ENCODE data around the gene TRIM41.

TRIM41 gene

GRCh38 chr5:181220178-181220515 is 2.9 kb upstream of the TRIM41 start:
- ChIA-PET CTCF (interaction anchor here (1.0 kb wide), 1 partner anchor 36 kb away, joined by 3 read pairs; no protein-coding TSS in a partner anchor), POLR2A (interaction anchor here (1.0 kb wide), 1 partner anchor 14 kb away, joined by 4 read pairs; no protein-coding TSS in a partner anchor)
- DNase-seq (ENCODE audit: low read depth, low spot score) = no peak
- no peak overlapping the region for H3K4me3 ChIP-seq (ENCODE audit: low read depth, low read length)
- no peak for TF ChIP-seq CTCF (IDR thresholded peaks at IDR 0.05; ENCODE audit: insufficient read depth, low read length, missing control alignments)

- CTCF ChIA-PET = interaction anchor here (1.9 kb wide), 1 partner anchor 34 kb away, joined by 7 read pairs; no protein-coding TSS in a partner anchor
- POLR2A ChIA-PET = interaction anchor here (1.0 to 2.6 kb wide), 5 partner anchors 13 to 39 kb away, joined by 4 to 14 read pairs (median 6); no protein-coding TSS in a partner anchor
- peak overlapping the region; percentile 21; the same call in 1 of the 2 replicates for H3K4me3 ChIP-seq (ENCODE audit: low read depth, low read length)
Measured at GRCh38 chr5:181221105-181221791, 1.8 kb upstream of the TRIM41 start.

GRCh38 chr5:181221792-181222629 is 1.1 kb upstream of the TRIM41 start:
- ChIA-PET CTCF (interaction anchor here (1.0 to 1.9 kb wide), 3 partner anchors 15 to 38 kb away, joined by 3 to 7 read pairs (median 4); no protein-coding TSS in a partner anchor), POLR2A (interaction anchor here (0.8 to 5.5 kb wide), 11 partner anchors 13 to 38 kb away, joined by 3 to 40 read pairs (median 6); partner anchors contain the start of genes RACK1 and TRIM7)
- TF ChIP-seq CTCF (IDR thresholded peaks at IDR 0.05; ENCODE audit: insufficient read depth, low read length, missing control alignments) = no peak
- H3K4me3 ChIP-seq (ENCODE audit: low read depth, low read length) = peak overlapping the region; percentile 96
- DNase-seq (ENCODE audit: low read depth, low spot score) = peak; percentile 91

More at GRCh38 chr5:181221105-181221791, 1.8 kb upstream of the TRIM41 start:
- no peak for TF ChIP-seq CTCF (IDR thresholded peaks at IDR 0.05; ENCODE audit: insufficient read depth, low read length, missing control alignments)
- no peak for DNase-seq (ENCODE audit: low read depth, low spot score)

GRCh38 chr5:181222630-181223057 is 437 bp upstream of the TRIM41 start:
- peak overlapping the region; percentile 96 for H3K4me3 ChIP-seq (ENCODE audit: low read depth, low read length)
- no peak for DNase-seq (ENCODE audit: low read depth, low spot score)
- TF ChIP-seq CTCF (IDR thresholded peaks at IDR 0.05; ENCODE audit: insufficient read depth, low read length, missing control alignments) = no peak
- CTCF ChIA-PET = interaction anchor here (1.0 to 1.9 kb wide), 3 partner anchors 16 to 37 kb away, joined by 3 to 7 read pairs (median 4); no protein-coding TSS in a partner anchor
- POLR2A ChIA-PET = interaction anchor here (0.8 to 5.5 kb wide), 14 partner anchors 12 to 50 kb away, joined by 3 to 40 read pairs (median 5); partner anchors contain the start of genes RACK1 and TRIM7

GRCh38 chr5:181223729-181224389 is 778 bp downstream of the TRIM41 start:
- H3K4me3 ChIP-seq (ENCODE audit: low read depth, low read length) = peak overlapping the region; percentile 96
- no peak for DNase-seq (ENCODE audit: low read depth, low spot score)
- TF ChIP-seq CTCF (IDR thresholded peaks at IDR 0.05; ENCODE audit: insufficient read depth, low read length, missing control alignments) = no peak
- ChIA-PET POLR2A (interaction anchor here (0.5 to 5.5 kb wide), 14 partner anchors 11 to 51 kb away, joined by 3 to 40 read pairs (median 4); partner anchors contain the start of genes RACK1, TRIM52 and TRIM7), CTCF (interaction anchor here (1.0 to 1.3 kb wide), 2 partner anchors 17 to 39 kb away, joined by 3 to 4 read pairs; no protein-coding TSS in a partner anchor)

All from AG04449 (cell line).